ENCODE data around the gene LTN1.

LTN1 gene

DNA sequence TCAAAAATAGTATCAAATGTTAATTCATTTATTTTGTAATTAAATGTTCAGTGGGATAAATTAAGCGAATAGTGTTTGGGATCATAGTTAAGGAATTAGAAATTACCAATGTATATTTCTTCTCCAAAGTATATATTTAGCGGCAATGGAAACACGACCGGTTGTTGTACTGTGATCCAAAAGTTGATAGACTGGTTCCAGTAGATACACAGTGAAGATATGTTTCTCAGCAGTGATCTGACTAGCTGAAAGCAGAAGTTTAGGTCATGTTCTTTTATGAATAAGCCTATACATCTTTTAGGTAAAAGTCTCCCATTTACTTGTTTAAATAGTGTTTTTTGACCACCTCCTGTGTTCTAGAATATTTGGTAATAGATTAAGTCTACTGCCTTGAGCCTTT, 40.6 kb upstream of the LTN1 start:
- Histone ChIP-seq H3K9me2 (replicated peaks; ENCODE audit: control insufficient read depth, low read length) (no peaks in the 10 kb centered on the region), H3K79me2 (ENCODE audit: control insufficient read depth, low read length) (peaks cover 38% of the 10 kb centered on the region), H3K4me2 (ENCODE audit: low read length) (no peak overlapping the region), H3K36me3 (ENCODE audit: control insufficient read depth, low read length) (peaks cover 87% of the 10 kb centered on the region), H3K27me3 (ENCODE audit: control insufficient read depth, low read length) (no peaks in the 10 kb centered on the region), H3K4me1 (ENCODE audit: control insufficient read depth, low read length) (no peaks in the 10 kb centered on the region), H3K27ac (ENCODE audit: low read depth, low read length) (no peak overlapping the region), H3F3A (ENCODE audit: control insufficient read depth, insufficient read depth) (peaks cover 2% of the 10 kb centered on the region), H4K20me1 (ENCODE audit: control insufficient read depth, insufficient read depth, low read depth, low read length) (no peaks in the 10 kb centered on the region), H3K9me3 (ENCODE audit: control insufficient read depth, insufficient read depth, low read length) (no peaks in the 10 kb centered on the region), H3K4me3 (ENCODE audit: low read length) (no peak overlapping the region)
- no peak for TF ChIP-seq EZH2phosphoT487 (IDR thresholded peaks at IDR 0.05; ENCODE audit: borderline replicate concordance, low read length)
- TF ChIP-seq, protein P1, sequence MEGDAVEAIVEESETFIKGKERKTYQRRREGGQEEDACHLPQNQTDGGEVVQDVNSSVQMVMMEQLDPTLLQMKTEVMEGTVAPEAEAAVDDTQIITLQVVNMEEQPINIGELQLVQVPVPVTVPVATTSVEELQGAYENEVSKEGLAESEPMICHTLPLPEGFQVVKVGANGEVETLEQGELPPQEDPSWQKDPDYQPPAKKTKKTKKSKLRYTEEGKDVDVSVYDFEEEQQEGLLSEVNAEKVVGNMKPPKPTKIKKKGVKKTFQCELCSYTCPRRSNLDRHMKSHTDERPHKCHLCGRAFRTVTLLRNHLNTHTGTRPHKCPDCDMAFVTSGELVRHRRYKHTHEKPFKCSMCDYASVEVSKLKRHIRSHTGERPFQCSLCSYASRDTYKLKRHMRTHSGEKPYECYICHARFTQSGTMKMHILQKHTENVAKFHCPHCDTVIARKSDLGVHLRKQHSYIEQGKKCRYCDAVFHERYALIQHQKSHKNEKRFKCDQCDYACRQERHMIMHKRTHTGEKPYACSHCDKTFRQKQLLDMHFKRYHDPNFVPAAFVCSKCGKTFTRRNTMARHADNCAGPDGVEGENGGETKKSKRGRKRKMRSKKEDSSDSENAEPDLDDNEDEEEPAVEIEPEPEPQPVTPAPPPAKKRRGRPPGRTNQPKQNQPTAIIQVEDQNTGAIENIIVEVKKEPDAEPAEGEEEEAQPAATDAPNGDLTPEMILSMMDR (IDR thresholded peaks at IDR 0.05; ENCODE audit: low read depth, low read length, poor library complexity, severe bottlenecking): no peak

DNA sequence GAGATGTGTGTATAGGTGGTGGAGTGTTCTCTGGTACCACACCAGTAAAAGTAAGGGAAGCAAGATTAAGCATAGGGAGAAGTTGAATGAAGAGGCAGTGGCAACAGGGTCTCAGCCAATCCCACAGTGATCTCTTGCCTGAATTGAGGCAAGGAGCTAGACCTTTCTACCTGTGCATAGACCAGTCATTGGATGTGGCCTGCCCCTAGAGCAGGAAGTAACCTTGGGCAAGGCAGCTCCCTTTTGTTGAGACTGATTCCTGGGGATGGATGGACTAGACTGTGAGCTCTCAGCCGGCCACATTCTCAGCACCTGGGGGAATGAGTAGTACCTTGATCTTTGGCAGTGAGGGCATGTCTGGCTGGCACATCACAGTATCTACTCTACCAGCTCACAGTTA, 38.2 kb upstream of the LTN1 start:
- peaks cover 14% of the 10 kb centered on the region for H3K4me1 ChIP-seq (ENCODE audit: control insufficient read depth, low read length)
- no peaks in the 10 kb centered on the region for H3K9me2 ChIP-seq (replicated peaks; ENCODE audit: control insufficient read depth, low read length)
- peaks cover 70% of the 10 kb centered on the region for H3K36me3 ChIP-seq (ENCODE audit: control insufficient read depth, low read length)
- no peak overlapping the region for H3K4me2 ChIP-seq (ENCODE audit: low read length)
- peaks cover 5% of the 10 kb centered on the region for H3F3A ChIP-seq (ENCODE audit: control insufficient read depth, insufficient read depth)
- H3K4me3 ChIP-seq (ENCODE audit: low read length): no peak overlapping the region
- TF ChIP-seq EZH2phosphoT487 (IDR thresholded peaks at IDR 0.05; ENCODE audit: borderline replicate concordance, low read length): no peak
- H3K27me3 ChIP-seq (ENCODE audit: control insufficient read depth, low read length): no peaks in the 10 kb centered on the region
- no peak overlapping the region for H3K27ac ChIP-seq (ENCODE audit: low read depth, low read length)
- H3K79me2 ChIP-seq (ENCODE audit: control insufficient read depth, low read length): peaks cover 62% of the 10 kb centered on the region
- no peaks in the 10 kb centered on the region for H4K20me1 ChIP-seq (ENCODE audit: control insufficient read depth, insufficient read depth, low read depth, low read length)
- no peaks in the 10 kb centered on the region for H3K9me3 ChIP-seq (ENCODE audit: control insufficient read depth, insufficient read depth, low read length)

DNA sequence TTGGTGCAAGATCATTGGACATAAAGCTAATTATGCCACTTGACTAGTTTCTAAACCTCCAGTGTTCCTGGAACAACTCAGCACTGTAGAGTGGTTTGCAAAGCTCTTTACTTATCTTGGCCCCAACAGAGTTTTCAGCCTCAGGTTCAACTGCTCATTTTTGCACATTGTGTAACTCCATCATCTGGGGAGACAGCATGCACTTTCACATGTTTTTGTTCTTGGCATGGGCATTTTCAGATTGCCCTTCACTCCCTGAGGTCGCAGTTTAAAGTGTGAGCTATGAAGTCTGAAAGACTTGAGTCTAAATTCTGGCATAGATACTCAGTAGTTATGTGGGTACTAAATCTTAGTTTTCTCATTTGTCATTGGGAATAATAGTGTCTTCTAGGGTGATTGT, 36.8 kb upstream of the LTN1 start:
- Histone ChIP-seq H3K79me2 (ENCODE audit: control insufficient read depth, low read length) (peaks cover 76% of the 10 kb centered on the region), H3K27me3 (ENCODE audit: control insufficient read depth, low read length) (no peaks in the 10 kb centered on the region), H3K36me3 (ENCODE audit: control insufficient read depth, low read length) (peaks cover 61% of the 10 kb centered on the region), H4K20me1 (ENCODE audit: control insufficient read depth, insufficient read depth, low read depth, low read length) (no peaks in the 10 kb centered on the region), H3K27ac (ENCODE audit: low read depth, low read length) (no peak overlapping the region), H3K4me3 (ENCODE audit: low read length) (no peak overlapping the region), H3K9me3 (ENCODE audit: control insufficient read depth, insufficient read depth, low read length) (no peaks in the 10 kb centered on the region), H3K9me2 (replicated peaks; ENCODE audit: control insufficient read depth, low read length) (no peaks in the 10 kb centered on the region), H3F3A (ENCODE audit: control insufficient read depth, insufficient read depth) (peaks cover 4% of the 10 kb centered on the region; the same call in 1 of the 2 replicates), H3K4me1 (ENCODE audit: control insufficient read depth, low read length) (peaks cover 19% of the 10 kb centered on the region), H3K4me2 (ENCODE audit: low read length) (no peak overlapping the region)
- no peak for TF ChIP-seq EZH2phosphoT487 (IDR thresholded peaks at IDR 0.05; ENCODE audit: borderline replicate concordance, low read length)
- TF ChIP-seq, protein P1 (IDR thresholded peaks at IDR 0.05; ENCODE audit: low read depth, low read length, poor library complexity, severe bottlenecking): no peak

DNA sequence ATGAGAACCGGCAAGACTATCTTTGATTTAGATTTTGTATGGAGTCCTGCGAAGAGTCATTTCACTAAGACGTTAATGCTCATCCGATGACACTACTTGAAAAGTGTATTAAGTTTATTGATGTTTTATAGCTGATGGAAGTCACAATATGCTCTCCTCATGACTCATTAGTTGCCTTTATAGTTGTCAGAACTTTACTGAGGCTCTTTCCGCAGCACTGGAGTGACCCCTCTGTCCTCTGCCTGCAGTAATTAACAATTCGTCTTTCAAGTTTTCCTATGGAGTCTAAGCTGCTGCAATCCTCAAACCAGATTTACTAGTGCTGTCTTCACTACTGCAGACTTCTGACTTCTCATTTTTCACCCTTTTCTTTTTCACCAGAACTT, 32.6 kb upstream of the LTN1 start:
- Histone ChIP-seq H3K9me2 (replicated peaks; ENCODE audit: control insufficient read depth, low read length) (no peaks in the 10 kb centered on the region), H3K79me2 (ENCODE audit: control insufficient read depth, low read length) (peaks cover 50% of the 10 kb centered on the region), H3K27me3 (ENCODE audit: control insufficient read depth, low read length) (no peaks in the 10 kb centered on the region), H3K9me3 (ENCODE audit: control insufficient read depth, insufficient read depth, low read length) (no peaks in the 10 kb centered on the region), H3K4me1 (ENCODE audit: control insufficient read depth, low read length) (peaks cover 23% of the 10 kb centered on the region), H3K4me3 (ENCODE audit: low read length) (peak overlapping the region; percentile 89), H3K27ac (ENCODE audit: low read depth, low read length) (peak overlapping the region; percentile 73; the same call in 1 of the 2 replicates), H4K20me1 (ENCODE audit: control insufficient read depth, insufficient read depth, low read depth, low read length) (no peaks in the 10 kb centered on the region), H3F3A (ENCODE audit: control insufficient read depth, insufficient read depth) (peaks cover 12% of the 10 kb centered on the region), H3K4me2 (ENCODE audit: low read length) (peak overlapping the region; percentile 85), H3K36me3 (ENCODE audit: control insufficient read depth, low read length) (peaks cover 21% of the 10 kb centered on the region)
- TF ChIP-seq EZH2phosphoT487 (IDR thresholded peaks at IDR 0.05; ENCODE audit: borderline replicate concordance, low read length): no peak
